CD14-positive monocyte (primary cell): ENCODE data around the gene SHROOM3. TPM values are rescaled to one million over a fixed set of nuclear protein-coding genes. Genes with fewer than 3 reads are reported as not detected.

ENCODE experiments used
- DNase-seq, 3 donors: peaks; one replicate each; pipeline ENCODE4 v3.0.0-alpha.2; 2011 to 2022
- H2AFZ ChIP-seq: 2 replicates; pipeline ENCODE4 v1.6.0; 2012; ENCODE audit warnings: mild to moderate bottlenecking, low read depth, low read length, inconsistent platforms; ENCODE audit not compliant: insufficient read depth, poor library complexity, severe bottlenecking
- H3K27ac ChIP-seq, 2 donors: 1 replicate in 1 of 2; 2 replicates in 1 of 2; pipeline ENCODE4 v1.5.1; 2012 to 2013; ENCODE audit warnings: low read length in 2 of 2, control low read depth in 1 of 2, inconsistent platforms in 1 of 2, low read depth in 1 of 2, mild to moderate bottlenecking in 1 of 2
- H3K27me3 ChIP-seq, 2 donors: one replicate each; pipeline versions ENCODE4 v1.6.0 to v1.6.1; 2011 to 2013; ENCODE audit warnings: low read length in 2 of 2; ENCODE audit not compliant: control insufficient read depth in 2 of 2, insufficient read depth in 2 of 2
- H3K36me3 ChIP-seq, 2 donors: replicated peaks in 1 of 2; 1 replicate in 1 of 2; 2 replicates in 1 of 2; pipeline versions ENCODE4 v1.5.1 to v1.6.1; 2012 to 2013; ENCODE audit warnings: low read length in 2 of 2, control low read depth in 1 of 2, inconsistent platforms in 1 of 2, mild to moderate bottlenecking in 1 of 2; ENCODE audit not compliant: insufficient read depth in 2 of 2, control insufficient read depth in 1 of 2
- H3K4me1 ChIP-seq, 2 donors: 1 replicate in 1 of 2; 2 replicates in 1 of 2; pipeline versions ENCODE4 v1.5.1 to v1.6.1; 2012 to 2013; ENCODE audit warnings: low read length in 2 of 2, control low read depth in 1 of 2, inconsistent platforms in 1 of 2, mild to moderate bottlenecking in 1 of 2, moderate library complexity in 1 of 2; ENCODE audit not compliant: insufficient read depth in 2 of 2, control insufficient read depth in 1 of 2
- H3K4me2 ChIP-seq: replicated peaks from 2 replicates; pipeline ENCODE3; 2012; ENCODE audit warnings: low read length, moderate library complexity, mild to moderate bottlenecking; ENCODE audit not compliant: poor library complexity, severe bottlenecking; ENCODE audit errors: extremely low read depth
- H3K4me3 ChIP-seq, 3 experiments: fragments of 200-600 bp in 1 of 3; sonication (generic) in 1 of 3; replicated peaks in 1 of 3; 1 replicate in 2 of 3; 2 replicates in 1 of 3; pipeline ENCODE4 v1.5.1; 2011 to 2013; ENCODE audit warnings: low read length in 3 of 3, mild to moderate bottlenecking in 3 of 3, control low read depth in 2 of 3, low read depth in 2 of 3, inconsistent platforms in 1 of 3, moderate library complexity in 1 of 3
- H3K79me2 ChIP-seq: 2 replicates; pipeline ENCODE4 v1.6.0; 2012; ENCODE audit warnings: mild to moderate bottlenecking, control low read depth, inconsistent platforms, low read length, moderate library complexity; ENCODE audit not compliant: insufficient read depth
- H3K9ac ChIP-seq: 2 replicates; pipeline ENCODE4 v1.6.0; 2017; ENCODE audit warnings: low read length, mild to moderate bottlenecking; ENCODE audit not compliant: insufficient read depth, poor library complexity, severe bottlenecking
- H3K9me3 ChIP-seq, 2 donors: replicated peaks in 1 of 2; 1 replicate in 1 of 2; 2 replicates in 1 of 2; pipeline versions ENCODE4 v1.5.1 to v1.6.1; 2012 to 2013; ENCODE audit warnings: low read length in 2 of 2, control low read depth in 1 of 2; ENCODE audit not compliant: control insufficient read depth in 1 of 2, insufficient read depth in 1 of 2
- H4K20me1 ChIP-seq: 2 replicates; pipeline ENCODE4 v1.6.0; 2012; ENCODE audit warnings: mild to moderate bottlenecking, low read length, control low read depth, moderate library complexity; ENCODE audit not compliant: insufficient read depth
- H3K27ac Mint-ChIP-seq, 7 donors: one replicate each; pipeline ENCODE4 v1.8.0; 2020; ENCODE audit warnings: mild to moderate bottlenecking in 7 of 7, mixed read lengths in 7 of 7, moderate library complexity in 6 of 7, inconsistent platforms in 2 of 7
- H3K27me3 Mint-ChIP-seq, 3 donors: one replicate each; pipeline ENCODE4 v1.8.0; 2021 to 2022; ENCODE audit warnings: low read depth in 3 of 3, mild to moderate bottlenecking in 3 of 3, mixed read lengths in 3 of 3, moderate library complexity in 3 of 3, inconsistent platforms in 1 of 3
- H3K36me3 Mint-ChIP-seq, 2 donors: one replicate each; pipeline ENCODE4 v1.8.0; 2020; ENCODE audit warnings: mixed read lengths in 2 of 2, inconsistent platforms in 1 of 2, mild to moderate bottlenecking in 1 of 2
- H3K4me1 Mint-ChIP-seq: one replicate; pipeline ENCODE4 v1.8.0; 2020; ENCODE audit warnings: mild to moderate bottlenecking, mixed read lengths
- H3K4me3 Mint-ChIP-seq, 2 donors: one replicate each; pipeline ENCODE4 v1.8.0; 2020; ENCODE audit warnings: mild to moderate bottlenecking in 2 of 2, mixed read lengths in 2 of 2, moderate library complexity in 1 of 2
- H3K9me3 Mint-ChIP-seq, 7 donors: one replicate each; pipeline ENCODE4 v1.8.0; 2020 to 2022; ENCODE audit warnings: mixed read lengths in 7 of 7, mild to moderate bottlenecking in 6 of 7, moderate library complexity in 6 of 7, inconsistent platforms in 2 of 7
- CTCF ChIP-seq: fragments of 200-600 bp; IDR thresholded peaks from one replicate; pipeline ENCODE4 v1.8.0; 2022; ENCODE audit warnings: antibody characterized with exemption, mild to moderate bottlenecking
- WGBS: methylation state at CpG from one replicate; pipeline ENCODE4 v1.1.5; 2013; ENCODE audit warnings: missing lambda C conversion rate; ENCODE audit not compliant: insufficient coverage; 5-methylcytosine and 5-hydroxymethylcytosine counted together
- intact Hi-C, 2 donors: fragments of 100-400 bp; cut with micrococcal nuclease; formaldehyde crosslinking; loops; one replicate each; pipeline versions ENCODE4 v1.15.0 to v1.15.1; 2023
- polyA plus RNA-seq, 3 donors: library from polyadenylated mRNA; depleted of rRNA in 1 of 3; unstranded in 2 of 3; stranded (reverse) in 1 of 3; fragments of 300-500 nt in 2 of 3; fragments of >200 nt in 1 of 3; fragmentation: Illumina TruSeq in 2 of 3; gene quantifications; 1 replicate in 2 of 3; 2 replicates in 1 of 3; pipeline ENCODE4 v1.2.3, GENCODE V29; 2012 to 2021

SHROOM3 gene
- polyA plus RNA-seq, 3 donors, result not detected

- no peak for DNase-seq
- H2AFZ ChIP-seq, result no peak overlapping the region
- intact Hi-C loops, result no loop called here
- no peak for TF ChIP-seq CTCF
- no peaks in the 10 kb centered on the region for H3K4me1 Mint-ChIP-seq
- no peak overlapping the region for H3K9ac ChIP-seq
- H3K27me3 ChIP-seq, result no peaks in the 10 kb centered on the region
- H3K27ac ChIP-seq, result no peak overlapping the region
- no peaks in the 10 kb centered on the region for H3K79me2 ChIP-seq
- H3K9me3 Mint-ChIP-seq, result peaks cover 0 to 3% (median 0%) of the 10 kb centered on the region in 7 donors
- no peaks in the 10 kb centered on the region for H3K9me3 ChIP-seq
- no peak overlapping the region for H3K4me2 ChIP-seq
- no peaks in the 10 kb centered on the region for H3K4me1 ChIP-seq
- H3K27me3 Mint-ChIP-seq, result peaks cover 0 to 7% (median 4%) of the 10 kb centered on the region in 3 donors
- no peak overlapping the region for H3K4me3 ChIP-seq
- no peaks in the 10 kb centered on the region for H4K20me1 ChIP-seq
- WGBS, result no CpG with 5 or more reads among the region's 3 CpGs
- H3K36me3 Mint-ChIP-seq, result no peaks in the 10 kb centered on the region
- H3K36me3 ChIP-seq, result no peaks in the 10 kb centered on the region
- no peak overlapping the region for H3K4me3 Mint-ChIP-seq
- H3K27ac Mint-ChIP-seq, result no peak overlapping the region
These were observed 268.6 kb downstream of the SHROOM3 start for GRCh38 chr4:76703676-76704075.

GRCh38 chr4:76704133-76704881, 269.3 kb downstream of the SHROOM3 start:
- no peak for TF ChIP-seq CTCF
- Histone ChIP-seq H2AFZ (no peak overlapping the region), H3K4me3 (no peak overlapping the region), H3K9ac (no peak overlapping the region), H3K79me2 (no peaks in the 10 kb centered on the region), H3K36me3 (no peaks in the 10 kb centered on the region), H3K9me3 (no peaks in the 10 kb centered on the region), H3K27me3 (no peaks in the 10 kb centered on the region), H3K27ac (no peak overlapping the region), H3K4me1 (no peaks in the 10 kb centered on the region), H3K4me2 (no peak overlapping the region), H4K20me1 (no peaks in the 10 kb centered on the region)
- peaks cover 0 to 5% (median 4%) of the 10 kb centered on the region in 3 donors for H3K27me3 Mint-ChIP-seq
- no peaks in the 10 kb centered on the region for H3K36me3 Mint-ChIP-seq
- intact Hi-C loops, result no loop called here
- 70% methylated on average over 3 of the region's 3 CpGs for WGBS
- no peak overlapping the region for H3K4me3 Mint-ChIP-seq
- peak in 1 of 3 donors; percentile 57 for DNase-seq
- H3K27ac Mint-ChIP-seq, result peak overlapping the region in 1 of 7 donors; percentile 49
- peaks cover 0 to 3% (median 0%) of the 10 kb centered on the region in 7 donors for H3K9me3 Mint-ChIP-seq
- H3K4me1 Mint-ChIP-seq, result no peaks in the 10 kb centered on the region
